NCI-H128 (cell line): Measurements from ENCODE around the gene SAMD5.

ENCODE experiments used
- DNase-seq: peaks from one replicate; lab custom pipeline; 2025; ENCODE audit not compliant: unreplicated experiment; lab: John Stamatoyannopoulos, UW

Gene SAMD5

GRCh38 chr6:147564556-147564955 is 56.1 kb downstream of the SAMD5 start:
- no peak for DNase-seq

- DNase-seq = no peak
These were observed 57.9 kb downstream of the SAMD5 start for GRCh38 chr6:147566244-147566898.

DNA sequence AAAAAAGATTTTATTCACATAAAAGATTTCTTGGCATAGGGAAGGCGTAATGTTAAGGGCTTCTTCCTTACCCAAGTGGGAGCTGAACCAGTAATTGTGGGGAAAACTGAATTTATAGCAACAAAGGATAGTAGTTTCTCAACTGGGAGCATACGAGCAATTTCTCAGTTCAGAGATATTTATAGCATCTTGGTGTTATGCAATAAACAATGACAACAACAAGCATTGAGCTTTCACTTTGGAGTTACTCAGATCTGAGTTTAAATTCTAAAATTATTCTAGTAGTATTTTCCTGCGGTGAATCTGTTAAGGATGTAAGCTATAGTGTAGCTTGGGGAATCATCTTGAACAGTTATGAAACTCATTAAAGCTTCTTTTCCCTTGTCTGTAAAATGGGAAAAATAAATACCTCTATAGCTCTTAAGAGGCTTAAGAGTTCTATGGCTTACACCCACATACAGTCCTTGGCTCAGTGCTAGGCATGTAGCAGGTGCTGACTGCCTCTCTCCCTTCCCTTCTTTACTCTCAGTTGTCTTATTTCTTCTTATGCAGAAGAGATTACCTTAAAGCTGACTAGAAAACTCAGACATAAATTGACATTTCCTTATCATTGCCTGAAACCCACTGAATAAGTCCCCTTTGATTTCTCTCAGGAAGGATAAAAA is 58.8 kb downstream of the SAMD5 start:
- no peak for DNase-seq

DNA sequence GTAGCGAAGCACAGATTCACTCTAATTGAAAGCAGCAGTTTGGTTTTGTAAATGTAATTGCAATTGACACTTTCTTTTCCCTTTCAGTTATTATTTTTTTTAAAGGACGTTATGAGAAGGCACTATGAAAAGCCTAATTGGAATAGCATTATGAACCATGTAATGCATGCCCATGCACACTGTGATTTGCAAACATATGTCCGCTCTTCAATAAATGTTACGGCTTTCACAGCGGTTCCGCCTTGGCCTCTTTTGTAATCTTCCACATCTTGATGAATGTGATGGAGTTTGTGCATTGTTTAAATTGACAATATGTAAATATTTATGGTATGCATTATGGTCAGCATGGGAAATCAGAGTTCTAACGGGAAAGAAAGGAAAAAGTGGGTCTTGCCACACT is 61.3 kb downstream of the SAMD5 start:
- no peak for DNase-seq

DNA sequence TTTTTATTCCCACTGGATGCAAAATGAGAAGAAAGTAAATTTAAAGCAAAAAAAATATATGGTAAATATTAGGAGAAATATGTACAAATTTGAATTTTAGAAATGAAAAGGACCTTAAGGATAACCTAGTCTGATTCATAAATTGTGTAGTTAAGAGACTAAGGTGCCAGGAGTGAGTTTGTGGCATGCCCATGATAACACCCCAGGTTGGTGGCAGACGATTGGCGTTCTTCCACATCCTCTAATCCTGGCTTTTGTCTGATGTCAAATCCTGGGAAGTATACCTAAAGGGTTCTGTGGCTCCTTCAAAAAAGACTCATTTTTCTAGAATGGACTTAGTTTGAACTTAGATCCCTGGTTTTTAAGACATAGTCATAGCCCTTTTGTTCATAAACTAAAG is 62.2 kb downstream of the SAMD5 start:
- no peak for DNase-seq

GRCh38 chr6:147577488-147577887 is 69.0 kb downstream of the SAMD5 start:
- DNase-seq = no peak

DNA sequence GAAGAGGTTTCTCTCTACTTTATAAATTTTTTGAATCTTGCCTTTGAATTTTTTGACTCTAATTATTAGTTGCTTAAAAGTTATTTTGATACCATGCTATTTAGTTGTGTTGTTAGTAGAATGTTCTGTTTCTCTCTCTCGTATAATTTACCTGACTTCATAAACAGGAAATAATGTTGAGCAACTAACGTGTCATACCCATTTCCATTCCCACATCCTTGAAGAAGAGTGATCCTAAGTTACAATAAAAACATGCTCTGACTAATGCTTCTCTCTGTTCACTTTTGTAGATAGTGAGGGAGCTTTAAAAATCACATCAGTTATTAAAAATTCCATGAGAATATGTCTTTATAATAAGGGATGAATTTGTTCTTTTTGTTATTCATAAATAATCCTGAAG is 69.7 kb downstream of the SAMD5 start:
- DNase-seq = no peak

- no peak for DNase-seq
These were observed 70.4 kb downstream of the SAMD5 start for GRCh38 chr6:147578883-147579282.

DNA sequence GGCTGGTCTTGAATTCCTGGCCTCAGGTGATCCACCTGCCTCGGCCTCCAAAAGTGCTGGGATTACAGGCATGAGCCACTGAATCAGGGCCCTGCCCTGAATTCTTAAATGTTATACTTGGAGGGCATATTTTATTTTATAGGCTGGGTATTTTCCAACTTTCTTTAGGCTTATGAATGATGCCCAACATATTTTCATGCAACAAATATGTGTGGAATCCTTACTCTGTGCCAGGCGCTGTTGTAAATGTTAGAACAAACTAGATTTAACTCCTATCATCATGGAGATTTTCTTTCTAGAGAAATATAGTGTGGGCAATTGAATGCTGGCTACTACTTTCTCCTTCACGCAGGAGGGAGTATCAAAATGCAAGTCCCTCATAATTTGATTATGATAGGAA is 71.2 kb downstream of the SAMD5 start:
- DNase-seq = no peak

DNA sequence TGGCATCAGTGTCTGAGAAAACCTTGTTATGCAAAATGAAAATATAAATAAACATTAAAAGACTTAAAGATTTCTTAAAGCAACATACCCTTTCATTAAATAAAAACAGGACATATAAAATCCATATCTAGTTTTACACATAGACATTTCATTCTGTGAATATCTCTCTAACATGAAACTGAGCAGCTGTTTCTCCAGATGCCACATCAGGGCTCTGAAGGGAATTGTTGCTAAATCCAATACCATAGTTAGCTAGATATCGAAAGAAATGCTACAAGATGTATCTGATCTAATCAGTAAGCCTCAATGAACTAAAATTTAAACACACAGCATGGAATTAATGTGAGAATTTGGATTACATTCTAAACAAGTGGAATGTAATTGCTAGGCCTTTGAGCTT is 74.5 kb downstream of the SAMD5 start:
- DNase-seq = no peak

DNA sequence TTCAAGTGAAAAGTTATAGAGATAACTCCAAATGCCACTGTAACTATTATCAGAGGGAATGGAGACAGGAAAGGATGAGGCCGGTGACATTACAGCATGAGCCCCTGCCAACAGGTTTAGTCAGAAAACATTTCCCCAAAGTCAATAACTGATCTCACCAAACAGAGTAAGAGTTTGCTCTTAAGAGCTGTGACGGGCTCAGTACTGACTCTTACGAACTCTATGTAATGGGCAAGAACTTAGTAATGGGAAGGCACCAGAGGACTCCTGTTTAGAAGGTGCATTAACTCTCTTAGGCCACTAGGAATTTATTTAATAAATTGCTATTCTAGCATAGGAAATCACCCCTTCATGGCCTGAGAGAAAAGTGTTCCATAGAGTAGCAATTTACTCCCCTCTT is 76.8 kb downstream of the SAMD5 start:
- DNase-seq = no peak

- no peak for DNase-seq
These were observed 77.6 kb downstream of the SAMD5 start for GRCh38 chr6:147586044-147586443.

DNA sequence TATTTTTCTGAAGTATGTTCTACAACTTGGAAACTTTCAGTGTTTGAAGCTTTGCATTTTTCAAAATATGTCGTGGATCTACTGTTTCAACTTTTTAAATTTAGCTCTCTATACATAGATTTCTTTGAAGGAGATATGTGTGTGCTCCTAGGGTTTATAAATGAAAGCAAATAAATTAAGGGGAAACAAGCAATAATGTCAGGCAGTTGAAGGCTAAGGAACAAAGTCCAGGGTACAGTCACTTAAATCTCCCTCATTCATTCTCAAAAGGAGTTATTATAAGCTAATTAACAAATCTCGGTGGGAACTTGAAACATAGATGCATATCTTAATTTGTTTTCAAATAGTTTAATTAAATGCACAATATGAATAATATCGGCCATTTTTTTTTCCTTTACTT is 79.4 kb downstream of the SAMD5 start:
- no peak for DNase-seq

GRCh38 chr6:147588469-147588868 is 80.0 kb downstream of the SAMD5 start:
- no peak for DNase-seq

DNA sequence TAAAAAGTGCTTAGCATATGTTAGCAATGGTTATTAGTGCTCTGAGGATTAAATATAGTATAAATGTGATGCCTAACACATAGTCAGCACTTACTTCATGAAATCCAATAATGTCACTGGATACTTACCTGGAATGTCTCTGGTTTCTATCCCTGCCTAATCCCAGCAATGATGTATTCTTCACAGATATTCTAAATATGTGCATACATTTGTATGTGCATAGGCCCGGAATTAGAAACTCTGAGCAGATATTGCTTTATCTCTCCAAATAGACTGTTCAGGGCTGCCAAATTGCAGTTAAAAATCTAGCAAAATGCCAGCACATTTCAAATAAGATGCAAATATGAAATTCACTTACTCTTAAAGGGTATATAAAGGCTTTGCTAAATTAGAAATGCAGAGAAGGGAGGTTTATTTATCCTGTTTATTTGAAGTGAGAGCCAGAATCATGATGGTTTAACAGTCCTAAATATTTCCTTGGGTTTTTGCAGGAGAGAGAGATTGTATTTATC is 81.3 kb downstream of the SAMD5 start:
- DNase-seq = no peak

- DNase-seq = no peak
These were observed 87.5 kb downstream of the SAMD5 start for GRCh38 chr6:147595961-147596360.

GRCh38 chr6:147603392-147604081 is 95.0 kb downstream of the SAMD5 start:
- DNase-seq = no peak

DNA sequence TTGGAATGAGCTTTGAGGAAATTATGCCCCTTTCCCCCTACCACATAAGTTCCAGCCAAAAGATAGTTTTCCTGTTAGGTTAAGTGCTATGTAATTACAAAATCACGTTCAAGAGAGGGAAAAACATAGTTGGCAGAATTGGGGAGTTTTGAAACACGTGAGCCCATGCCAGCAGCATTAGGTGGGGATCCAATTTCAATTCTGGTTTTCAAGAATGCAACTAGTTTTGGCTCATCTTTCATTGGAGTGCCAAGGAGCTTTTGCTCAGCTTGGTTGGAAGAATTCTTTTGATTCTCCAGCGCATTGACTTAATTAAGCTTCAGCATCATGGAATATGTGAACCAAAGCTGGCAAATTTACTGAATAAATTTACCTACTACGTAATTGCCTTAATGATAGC is 95.9 kb downstream of the SAMD5 start:
- no peak for DNase-seq

DNA sequence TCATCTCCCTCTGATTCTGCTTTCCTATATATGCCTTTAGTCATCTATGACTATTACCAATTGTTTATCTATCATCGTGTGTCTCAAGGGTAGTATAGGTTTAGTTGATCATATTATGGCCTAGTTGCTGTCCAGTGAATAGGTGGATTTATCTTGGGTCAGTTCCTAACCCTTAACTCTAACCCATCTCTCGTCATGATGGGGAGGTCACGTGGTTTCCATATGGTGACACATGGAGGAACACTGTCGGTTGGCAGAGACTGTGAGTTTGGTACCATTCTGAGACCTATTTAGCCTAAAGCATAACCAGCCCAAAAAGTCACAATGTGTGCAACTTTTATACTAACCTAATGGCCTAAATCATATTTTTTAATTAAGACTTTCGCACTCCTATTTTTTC is 103.5 kb downstream of the SAMD5 start:
- no peak for DNase-seq

GRCh38 chr6:147614501-147614900 is 106.0 kb downstream of the SAMD5 start:
- no peak for DNase-seq

- no peak for DNase-seq
These were observed 107.4 kb downstream of the SAMD5 start for GRCh38 chr6:147615659-147616456.
